ENCODE results near the gene MS4A18.

DNA sequence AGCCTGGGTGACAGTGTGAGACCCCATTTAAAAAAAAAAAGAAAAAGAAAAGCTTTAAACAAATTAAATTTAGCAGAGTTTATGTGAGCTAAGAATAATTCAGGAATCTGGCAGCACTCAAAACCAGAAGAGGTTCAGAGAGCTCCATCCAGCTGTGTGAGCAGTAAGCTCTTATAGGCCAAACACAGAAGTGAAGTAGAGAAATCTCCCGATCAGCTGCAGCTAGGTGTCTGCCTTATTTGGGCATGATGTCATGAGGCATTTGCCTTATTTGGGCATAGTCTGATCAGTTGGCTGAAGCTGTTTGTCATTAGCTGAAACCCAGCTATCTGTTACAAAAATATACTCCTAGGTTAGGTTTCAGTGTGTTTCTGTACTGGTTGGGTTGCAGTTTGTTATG, 40.4 kb downstream of the MS4A18 start:
- TF ChIP-seq, protein P1, sequence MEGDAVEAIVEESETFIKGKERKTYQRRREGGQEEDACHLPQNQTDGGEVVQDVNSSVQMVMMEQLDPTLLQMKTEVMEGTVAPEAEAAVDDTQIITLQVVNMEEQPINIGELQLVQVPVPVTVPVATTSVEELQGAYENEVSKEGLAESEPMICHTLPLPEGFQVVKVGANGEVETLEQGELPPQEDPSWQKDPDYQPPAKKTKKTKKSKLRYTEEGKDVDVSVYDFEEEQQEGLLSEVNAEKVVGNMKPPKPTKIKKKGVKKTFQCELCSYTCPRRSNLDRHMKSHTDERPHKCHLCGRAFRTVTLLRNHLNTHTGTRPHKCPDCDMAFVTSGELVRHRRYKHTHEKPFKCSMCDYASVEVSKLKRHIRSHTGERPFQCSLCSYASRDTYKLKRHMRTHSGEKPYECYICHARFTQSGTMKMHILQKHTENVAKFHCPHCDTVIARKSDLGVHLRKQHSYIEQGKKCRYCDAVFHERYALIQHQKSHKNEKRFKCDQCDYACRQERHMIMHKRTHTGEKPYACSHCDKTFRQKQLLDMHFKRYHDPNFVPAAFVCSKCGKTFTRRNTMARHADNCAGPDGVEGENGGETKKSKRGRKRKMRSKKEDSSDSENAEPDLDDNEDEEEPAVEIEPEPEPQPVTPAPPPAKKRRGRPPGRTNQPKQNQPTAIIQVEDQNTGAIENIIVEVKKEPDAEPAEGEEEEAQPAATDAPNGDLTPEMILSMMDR (conservative IDR thresholded peaks at IDR 0.05) = no peak
- TF ChIP-seq EZH2 (IDR thresholded peaks at IDR 0.05; ENCODE audit: low read depth) = no peak
